Muscle of arm (tissue), 12 donors: Measurements from ENCODE around the gene AKT1S1. TPM values are rescaled to one million over a fixed set of nuclear protein-coding genes. Genes with fewer than 3 reads are reported as not detected.

Source experiments
- DNase-seq: peaks from one replicate; pipeline ENCODE4 v3.0.0-alpha.2; 2013
- polyA plus RNA-seq, 12 donors: library from polyadenylated mRNA; unstranded; fragments of 120-200 nt; gene quantifications; one replicate each; pipeline ENCODE4 v1.2.1, GENCODE V29; 2013; ENCODE audit not compliant: insufficient read length in 12 of 12

AKT1S1 gene
- polyA plus RNA-seq, 12 donors = 26.0 to 219 (median 30.8) TPM

DNA sequence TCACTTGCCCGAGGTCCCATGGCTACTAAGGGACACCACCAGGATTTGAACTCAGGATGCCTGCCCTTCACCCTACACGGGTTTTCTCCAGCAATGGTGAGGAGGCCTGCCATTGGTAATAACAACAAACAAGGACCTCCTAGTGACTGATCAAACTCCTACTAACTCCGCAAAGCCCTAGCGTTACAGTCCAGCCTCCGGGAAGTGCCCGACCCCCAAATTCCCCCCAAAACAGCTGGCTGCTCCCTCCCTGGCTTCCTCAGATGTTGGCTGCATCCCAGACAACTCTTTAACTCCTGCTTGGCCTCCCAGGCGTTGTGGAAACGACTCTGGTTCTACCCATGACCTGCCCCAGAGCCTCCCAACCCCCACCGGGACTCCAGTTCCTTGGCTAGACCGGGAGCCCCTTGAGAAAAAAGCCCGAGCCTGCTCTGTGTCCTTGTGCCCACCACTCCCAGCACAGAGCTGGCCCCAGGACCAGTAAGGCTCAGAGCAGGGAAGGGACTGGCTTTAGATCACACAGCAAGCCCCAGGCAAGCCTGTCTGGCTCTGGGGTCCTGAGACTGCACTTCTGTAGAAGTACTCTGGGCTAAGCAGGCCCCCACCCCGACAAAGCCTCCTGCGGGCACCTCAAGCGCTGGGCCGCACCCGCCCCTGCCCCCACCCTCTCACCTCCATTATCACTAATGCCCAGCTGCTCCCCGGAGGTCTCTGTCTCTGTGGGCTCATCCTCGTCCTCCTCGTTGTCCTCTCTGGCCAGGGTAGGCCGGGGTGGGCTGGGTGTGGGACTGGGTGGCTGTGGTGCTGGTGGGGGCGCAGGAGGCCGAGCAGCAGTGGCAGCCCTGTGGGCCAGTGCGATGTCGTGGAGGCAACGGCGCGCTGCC lies 4.7 kb downstream of the AKT1S1 start:
- no peak for DNase-seq

DNA sequence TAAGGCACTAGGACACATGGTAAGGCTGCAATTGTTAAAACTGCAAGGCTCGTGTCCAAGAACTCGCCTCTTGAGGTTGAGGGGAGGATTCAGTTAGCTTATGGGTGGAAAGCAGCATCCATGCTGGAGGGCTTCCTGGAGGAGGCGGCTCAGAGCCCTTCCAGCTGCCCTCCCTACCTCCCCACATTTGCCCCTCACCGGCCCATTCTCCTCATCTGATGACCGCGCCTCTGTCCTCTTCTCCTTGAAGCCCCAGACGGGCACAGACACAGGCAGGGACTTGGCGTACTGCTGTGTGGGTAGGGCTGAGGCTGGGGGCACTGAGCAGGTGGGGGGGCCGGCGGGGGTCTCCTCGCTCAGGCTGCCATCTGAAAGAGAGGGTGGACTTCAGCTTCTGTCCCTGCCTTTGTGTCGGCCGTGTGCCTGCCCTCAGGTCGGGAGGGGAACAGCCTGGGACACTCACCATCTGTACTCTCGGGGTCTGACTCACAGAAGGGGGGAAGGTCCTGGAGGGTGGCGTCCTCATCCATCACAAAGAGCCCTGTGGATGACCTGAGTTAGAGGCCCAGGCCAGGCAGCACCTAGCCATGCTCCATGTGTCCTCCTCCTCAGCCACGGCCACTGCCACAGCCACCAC lies 5.7 kb downstream of the AKT1S1 start:
- no peak for DNase-seq

DNA sequence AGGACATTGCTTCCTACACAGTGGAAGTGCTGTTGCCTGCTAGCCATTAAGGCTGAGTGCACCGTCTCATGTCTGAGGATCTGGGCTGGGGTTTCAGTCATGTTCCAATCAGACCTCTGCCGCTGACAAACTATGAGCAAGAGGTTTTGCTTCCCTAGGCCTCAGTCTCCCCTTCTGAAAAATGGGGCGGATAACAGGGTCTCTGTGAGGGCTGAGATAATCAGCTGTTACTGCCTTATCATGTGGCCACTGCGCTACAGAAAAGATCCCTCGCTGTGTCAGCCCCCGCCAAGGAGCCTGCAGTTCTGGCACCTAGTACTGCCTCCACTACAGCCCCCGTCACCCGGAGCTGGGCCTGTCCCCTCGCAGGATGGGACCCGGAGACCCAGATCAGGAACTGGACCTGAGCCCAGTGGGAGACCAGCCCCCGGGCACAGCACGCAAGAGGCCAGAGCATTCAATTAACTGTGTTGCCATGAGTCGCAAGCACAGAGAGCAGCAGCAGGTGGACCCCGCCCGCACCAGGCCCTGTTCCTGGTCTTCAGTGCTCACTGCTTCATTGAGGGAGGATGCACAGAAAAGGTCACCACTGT lies 6.8 kb downstream of the AKT1S1 start:
- no peak for DNase-seq

DNA sequence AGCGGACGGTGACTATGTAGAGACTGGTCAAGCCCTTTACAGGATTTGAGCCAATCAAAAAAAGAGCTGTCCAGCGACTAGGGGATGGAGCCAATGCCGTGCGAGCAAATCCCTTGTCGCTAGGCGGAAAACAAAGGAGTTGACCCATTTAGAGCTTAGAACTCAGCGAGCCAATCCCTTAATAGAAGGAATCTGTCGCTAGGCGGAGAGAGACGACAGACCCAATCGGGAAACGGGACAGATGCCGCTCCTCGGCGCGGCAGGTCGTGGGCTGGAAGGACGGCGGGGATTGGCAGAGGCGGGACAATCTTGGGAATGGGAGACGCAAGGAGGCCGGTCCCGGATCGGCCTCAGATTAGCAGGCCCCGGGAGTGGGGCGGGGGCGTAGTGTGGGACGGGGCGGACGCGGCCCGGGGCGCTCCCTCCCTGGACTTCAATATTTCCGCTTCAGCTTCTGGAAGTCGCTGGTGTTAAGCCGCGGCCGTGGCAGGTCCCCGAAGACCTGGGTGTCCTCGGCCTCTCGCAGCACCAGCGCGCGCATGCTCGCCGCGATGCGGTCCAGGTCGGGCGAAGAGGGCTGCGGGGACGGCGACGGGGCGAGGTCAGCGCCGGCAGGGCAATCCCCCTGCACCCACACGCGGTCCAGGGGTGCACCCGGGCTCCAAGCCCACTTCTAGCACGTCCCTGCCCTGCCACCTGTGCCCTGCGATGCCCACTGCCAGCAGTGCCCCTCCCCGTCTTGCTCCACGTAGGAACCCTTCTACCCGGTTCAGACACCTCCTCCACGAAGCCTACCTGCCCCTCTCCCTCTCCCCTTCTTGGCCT lies 7.5 kb downstream of the AKT1S1 start:
- peak; percentile 99 for DNase-seq

DNA sequence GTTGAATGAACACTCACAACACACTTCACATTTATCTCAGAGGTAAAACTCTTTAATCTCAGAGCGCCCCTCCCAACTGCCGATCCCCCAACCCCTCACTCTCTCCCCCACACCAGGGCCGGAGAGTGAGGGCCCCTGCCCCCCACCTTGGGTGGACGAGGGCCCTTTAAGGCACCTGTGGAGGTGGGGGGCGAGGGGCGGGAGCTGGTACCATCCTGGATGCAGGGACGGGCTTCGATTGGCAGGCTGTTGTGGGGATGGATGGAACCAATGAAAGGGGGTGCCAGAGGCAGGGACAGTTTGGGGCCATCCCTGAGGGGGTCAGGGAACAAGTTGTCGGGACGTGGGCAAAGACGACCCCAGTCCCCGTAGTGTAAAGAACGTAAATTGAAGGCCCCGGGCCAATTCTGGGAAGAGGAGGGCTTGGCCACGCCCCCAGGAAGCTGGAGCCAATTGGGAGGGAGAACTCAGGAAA lies 8.1 kb downstream of the AKT1S1 start:
- DNase-seq = no peak

DNA sequence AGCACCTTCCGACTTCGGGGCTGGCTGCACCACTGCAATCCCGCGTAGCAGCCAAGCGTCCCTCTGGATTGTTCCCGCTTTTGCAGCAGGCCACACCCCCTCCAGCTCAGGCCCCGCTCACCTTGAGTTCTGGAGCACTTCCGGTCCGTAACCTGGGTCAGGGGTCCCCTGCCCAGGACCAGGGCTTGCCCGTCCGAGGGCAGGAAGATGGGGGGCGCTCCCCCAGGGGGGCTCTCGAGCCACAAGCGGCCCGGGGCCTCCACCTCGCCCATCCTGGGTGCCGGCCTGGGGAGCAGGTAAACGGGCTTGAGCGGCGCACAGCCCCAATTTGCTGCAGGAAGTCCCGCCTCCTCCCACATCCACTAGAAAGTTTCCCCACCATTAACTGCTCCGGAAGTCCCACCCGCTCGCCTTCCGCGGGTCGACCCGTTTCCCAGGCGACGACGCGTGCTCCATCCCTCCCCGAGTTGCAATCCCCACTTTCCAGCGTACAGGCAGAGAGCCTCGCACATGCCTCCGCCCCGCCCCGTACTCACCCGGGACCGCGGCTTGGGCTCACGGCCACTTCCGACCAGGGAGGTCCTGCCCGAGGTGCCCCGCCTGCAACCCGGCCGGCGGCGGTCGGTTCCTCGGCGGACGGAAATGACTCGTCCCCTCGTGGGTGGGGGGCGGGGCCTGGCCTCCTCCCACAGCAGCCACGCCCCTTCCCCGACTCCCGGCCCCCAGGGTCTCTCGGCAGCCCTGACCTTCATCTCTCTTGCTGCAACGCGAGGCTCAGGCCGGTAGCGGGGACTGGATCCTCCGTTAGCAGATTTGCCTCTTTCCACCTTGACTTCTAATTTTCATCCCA lies 10.0 kb downstream of the AKT1S1 start, which contains the start of gene PNKP:
TSS of gene PNKP (minus strand) at position 644 of the 850 bp plus-strand sequence. CDS start at position 272, 372 bp downstream.
- DNase-seq = peak; percentile 95

DNA sequence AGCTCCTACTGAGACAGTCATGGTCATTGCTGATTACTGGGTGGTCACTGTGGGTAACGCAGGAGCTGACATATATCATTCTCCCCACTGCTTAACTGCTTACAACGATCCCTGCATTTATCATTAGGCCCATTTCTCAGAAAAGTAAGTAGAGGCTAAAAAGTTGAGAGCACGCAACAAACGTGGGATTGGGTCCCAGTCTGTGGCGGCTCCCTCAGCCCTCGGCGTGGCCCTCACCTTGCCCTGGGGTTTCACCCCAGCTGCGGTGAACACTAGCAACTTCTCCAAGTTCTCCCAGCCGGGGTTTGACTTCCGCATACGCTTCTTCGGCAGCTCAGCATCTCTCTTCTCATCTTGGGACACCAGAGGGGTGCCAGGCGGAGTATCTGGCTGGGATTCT lies 12.3 kb downstream of the AKT1S1 start:
- no peak for DNase-seq

DNA sequence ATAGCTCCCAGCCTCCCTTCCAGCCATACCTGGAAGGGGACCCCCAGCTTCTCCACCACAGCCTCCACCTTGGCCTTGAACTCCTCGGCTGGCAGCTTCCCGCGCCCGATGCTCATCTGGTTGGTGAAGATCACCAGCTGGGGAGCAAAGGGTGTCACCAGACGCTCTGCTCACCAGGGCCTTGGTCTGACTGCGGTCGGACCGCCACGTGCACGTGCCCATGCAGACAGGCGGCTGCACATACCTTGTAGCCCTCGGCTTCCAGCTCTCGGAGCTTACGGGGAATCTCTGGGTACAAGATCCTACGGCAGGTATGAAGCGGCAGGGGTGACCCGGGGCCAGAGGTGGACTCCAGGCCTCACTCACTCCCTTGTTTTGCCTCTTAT lies 13.2 kb downstream of the AKT1S1 start:
- DNase-seq = no peak

DNA sequence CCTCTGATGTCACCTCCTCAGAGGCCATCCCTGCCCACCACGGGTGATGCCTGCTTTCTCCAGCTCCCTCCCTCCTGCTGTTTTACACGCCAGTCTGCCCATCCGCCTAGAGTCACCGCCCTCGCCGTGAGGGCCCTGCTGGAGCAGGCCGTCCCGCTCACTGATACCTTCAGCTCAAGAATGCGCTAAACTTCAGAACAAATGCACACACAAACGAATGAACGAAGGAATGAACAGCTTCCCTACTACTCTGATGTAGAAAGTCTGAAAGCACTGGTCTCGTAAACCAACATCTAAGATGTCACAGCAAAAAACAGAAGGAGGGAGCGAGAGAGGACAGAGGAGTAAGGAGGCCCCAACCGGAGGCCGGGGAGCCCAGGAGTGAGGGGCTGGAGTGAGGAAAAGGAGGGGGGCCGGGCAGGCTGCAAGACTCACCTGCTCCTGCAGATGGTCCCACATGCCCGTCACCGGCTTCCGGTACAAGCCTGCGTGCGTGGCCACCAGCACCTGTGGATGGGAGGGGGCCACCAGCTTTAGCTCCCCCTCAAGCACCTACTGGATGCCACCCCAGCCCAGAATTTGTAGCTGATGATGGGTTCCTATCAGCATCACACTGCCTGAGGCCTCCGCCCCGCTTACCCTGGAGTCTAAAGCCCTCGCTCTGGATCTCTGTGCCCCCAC lies 13.8 kb downstream of the AKT1S1 start:
- DNase-seq = no peak

DNA sequence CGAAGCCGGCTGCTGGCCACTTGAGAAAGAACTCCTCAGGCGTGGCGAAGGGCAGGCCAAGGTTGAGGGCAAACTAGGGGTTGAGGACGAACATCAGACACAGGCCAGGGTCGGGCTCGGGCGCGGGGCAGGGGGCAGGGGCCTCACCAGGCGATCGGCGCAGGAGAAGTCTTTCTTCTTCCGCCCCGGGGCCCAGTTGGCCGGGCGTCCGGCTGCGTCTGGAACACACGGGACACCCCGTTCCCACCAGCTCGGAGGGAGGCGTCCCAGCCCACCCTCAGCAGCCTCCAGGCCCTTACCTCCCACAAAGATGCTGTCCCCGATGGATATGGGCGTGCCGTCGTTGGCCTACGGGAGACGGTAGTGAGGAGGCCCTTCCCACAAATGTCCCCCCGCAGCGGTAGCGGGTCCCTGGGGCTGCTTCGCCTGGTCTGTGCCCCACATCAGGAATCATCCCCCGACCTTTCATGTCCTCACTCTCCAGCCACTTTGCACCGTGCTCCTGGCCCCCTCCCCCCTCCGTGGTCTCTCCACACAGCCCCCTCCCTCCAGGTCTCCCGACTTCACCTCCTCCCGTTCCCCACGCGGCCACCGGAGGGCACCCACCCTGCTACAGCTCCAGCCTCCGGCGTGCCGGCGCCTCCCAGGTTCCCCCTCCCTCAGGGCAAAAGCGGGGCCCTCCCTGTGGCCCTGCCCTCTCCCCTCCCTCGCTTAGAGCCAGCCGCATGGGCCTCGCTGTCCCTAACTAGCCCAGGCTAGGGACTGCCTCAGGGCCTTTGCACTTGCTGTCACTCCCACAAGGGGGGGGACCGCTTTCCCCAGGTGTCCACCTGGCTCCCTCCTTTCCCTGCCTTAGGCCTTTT lies 14.5 kb downstream of the AKT1S1 start:
- no peak for DNase-seq

DNA sequence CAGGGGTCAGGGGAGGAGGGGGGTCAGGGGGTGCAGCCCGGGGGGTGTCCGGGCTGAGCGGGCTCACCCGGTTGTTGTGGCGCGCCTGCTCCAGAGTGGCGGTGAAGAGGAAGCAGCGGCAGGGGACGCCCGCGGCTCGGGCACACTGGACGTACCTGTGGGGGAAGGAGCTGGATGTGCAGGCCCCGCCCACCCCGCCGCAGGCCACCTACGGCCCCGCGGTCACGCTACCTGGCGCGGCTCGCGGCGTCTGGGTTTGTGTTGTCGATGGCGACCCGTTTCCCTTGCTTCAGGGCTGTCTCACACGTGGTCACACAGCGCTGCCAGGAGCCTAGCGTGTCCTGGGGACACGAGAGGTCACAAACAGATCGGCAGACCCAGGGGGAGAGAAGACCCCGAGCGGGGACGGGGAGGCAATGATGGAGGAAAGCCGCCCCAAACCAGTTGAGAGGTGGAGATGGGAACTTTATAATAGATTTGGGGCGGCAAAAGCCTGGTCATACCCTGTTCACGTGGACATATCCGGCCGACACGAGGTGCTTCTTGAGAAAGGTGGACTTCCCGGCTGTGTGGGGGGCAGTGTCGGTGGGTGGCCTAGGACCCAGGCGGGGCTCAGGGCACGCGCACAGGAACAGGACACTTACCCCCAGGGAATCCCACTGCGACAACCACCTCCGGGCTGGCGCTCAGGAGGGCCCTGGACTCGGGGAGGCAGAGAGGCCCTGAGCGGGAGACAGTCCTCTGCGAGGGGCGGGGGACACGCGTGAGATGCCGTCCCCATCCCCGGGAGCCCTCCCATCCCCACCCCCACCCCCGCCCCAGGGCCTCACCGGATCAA lies 15.4 kb downstream of the AKT1S1 start:
- DNase-seq = no peak

DNA sequence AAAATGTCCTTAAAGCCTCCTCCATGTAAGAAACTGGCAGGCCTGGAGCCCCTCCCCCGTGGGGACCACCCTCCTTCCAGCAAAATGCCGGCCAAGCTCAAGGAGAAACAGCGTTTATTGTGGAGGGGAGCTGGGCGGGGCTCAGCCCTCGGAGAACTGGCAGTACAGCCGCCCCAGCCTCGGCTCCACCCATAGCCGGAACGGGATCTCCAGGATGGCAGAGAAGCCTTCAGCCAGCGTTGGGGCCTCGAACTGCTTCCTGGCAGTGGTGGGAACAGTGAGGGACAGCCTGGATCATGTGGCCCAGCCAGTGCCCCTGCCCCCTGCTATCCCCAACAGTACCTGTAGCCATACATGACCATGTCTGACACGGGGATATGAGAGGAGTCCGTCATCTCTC lies 16.0 kb downstream of the AKT1S1 start:
- DNase-seq = no peak

DNA sequence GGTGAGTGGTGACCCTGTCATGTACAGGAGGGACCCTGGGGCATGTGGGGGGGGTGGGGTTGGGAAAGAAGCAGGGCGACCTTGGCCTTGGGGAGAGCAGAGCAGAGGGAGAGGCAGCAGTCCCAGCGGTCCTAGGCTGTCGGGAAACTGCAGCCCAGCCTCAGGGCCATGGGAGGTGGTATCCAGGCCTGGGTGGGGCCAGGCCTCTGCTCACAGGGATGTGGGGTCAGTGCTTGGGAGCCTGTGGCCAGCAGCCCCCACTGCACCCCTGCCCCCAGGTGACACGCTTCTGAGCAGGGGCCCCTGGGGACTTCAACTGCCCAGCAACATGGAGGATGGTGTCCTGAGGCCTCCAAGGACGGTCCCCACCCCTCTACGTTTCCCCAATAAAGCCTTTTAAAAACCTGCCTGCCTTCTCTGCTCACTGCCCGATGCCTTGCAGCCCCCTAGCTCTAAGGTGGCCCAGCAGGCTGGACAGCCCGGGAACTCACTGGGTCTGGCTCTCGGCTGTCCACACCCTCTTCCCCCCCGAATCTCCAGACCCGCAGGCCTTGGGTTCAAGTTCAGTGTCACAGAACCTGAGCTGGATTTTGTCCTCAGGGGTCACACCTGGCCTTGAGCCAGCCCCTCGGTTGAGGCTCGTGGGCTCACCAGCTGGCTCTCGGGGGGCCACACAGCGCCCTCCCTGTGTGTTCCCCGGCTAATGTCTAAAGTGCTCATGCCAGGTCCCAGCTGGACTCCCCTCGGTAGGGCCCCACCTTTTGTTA lies 16.6 kb downstream of the AKT1S1 start:
- DNase-seq = no peak

DNA sequence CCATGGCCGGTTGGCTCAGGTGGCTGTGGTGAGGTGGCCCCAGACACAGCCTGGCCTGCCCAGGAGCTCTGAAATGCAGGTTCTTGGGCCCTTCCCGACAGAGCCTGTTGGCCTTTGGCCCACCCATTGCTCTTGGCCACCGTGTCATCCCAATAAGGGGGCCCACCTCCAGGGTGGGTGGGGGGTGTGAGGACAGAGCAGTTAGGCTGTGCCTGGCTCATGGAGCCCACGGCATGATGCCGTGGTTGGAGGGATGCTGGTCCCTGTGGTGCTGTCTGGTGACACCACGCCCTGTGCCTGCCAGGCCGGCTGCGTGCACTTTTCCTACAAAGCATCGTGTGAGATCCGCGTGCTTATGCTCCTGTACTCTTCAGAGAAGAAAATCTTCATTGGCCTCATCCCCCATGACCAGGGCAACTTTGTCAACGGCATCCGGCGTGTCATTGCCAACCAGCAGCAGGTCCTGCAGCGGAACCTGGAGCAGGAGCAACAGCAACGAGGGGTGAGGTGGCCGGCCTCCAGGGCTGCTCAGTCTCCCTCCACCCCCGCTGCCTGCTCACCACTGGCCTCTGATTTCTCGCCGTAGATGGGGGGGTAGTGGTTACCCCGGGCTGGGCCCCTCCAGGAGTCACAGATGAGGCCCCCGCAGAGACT lies 17.3 kb downstream of the AKT1S1 start:
- DNase-seq = no peak

DNA sequence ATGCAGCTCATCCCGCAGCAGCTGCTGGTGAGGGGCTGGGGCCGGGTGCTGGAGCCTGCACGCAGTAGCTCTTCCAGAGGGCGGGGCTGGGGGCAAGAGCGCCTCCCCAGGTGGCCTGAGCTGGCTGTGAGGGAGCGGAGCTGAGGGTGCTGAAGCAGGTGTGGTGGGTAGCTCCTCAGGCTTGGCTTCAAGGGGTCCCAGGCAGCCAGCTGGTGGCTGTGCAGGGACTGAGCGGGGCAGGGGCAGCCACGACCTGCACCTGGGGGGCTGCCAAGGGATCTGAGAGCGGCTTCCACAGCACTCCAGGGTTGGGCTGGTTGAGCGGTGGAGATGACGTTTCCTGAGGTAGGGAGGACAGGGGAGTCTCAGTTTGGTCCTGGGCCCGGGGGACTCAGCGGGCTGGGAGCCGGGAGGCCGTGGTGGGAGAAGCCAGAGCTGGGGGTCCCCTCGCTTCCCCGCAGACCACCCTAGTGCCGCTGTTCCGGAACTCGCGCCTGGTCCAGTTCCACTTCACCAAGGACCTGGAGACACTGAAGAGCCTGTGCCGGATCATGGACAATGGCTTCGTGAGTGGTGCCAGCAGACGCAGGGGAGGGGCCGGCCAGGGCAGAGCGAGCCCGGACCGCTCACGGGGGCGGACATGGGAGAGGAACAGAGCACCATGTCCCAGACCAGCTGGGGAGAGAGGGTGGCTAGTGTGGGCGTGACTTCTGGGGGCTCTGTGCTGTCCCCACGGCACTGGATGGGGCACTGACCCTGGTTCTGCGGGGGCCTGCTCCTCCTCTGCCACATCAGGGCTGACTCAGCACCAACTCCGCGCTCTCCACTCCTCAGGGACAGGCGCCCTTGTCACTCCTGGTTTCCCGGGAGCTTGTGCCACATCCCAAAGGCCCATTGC lies 18.8 kb downstream of the AKT1S1 start:
- DNase-seq = no peak

DNA sequence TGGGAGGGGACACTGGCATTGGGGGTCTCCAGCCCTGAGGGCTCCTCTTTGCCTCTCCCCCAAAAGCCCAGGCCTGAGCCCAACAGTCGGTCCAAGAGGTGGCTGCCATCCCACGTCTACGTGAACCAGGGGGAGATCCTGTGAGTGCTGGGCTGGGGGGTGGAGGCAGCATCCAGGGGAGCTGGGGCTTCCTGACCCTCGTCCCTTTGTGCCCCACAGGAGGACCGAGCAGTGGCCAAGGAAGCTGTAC lies 19.4 kb downstream of the AKT1S1 start:
- DNase-seq = no peak
